PC-9 (cell line): ENCODE results near the gene HTR1B. TPM values are rescaled to one million over a fixed set of nuclear protein-coding genes. Genes with fewer than 3 reads are reported as not detected.

ENCODE experiments used
- BruUV-seq: library from RNA; stranded (reverse); fragments of 400-500 nt; replicated peaks from 2 replicates; lab custom pipeline; 2021; lab: Mats Ljungman, UMichigan
- CTCF ChIA-PET: fragments of 300-600 bp; sonication (Branson Sonifier 250); formaldehyde crosslinking; loops from one replicate; lab custom pipeline; 2022; ENCODE audit warnings: antibody characterized with exemption; lab: Charles Lee
- POLR2A ChIA-PET: fragments of 300-600 bp; sonication (Branson Sonifier 250); formaldehyde crosslinking; loops from one replicate; lab custom pipeline; 2022; ENCODE audit warnings: antibody characterized with exemption; ENCODE audit not compliant: unreplicated experiment; lab: Charles Lee
- DNase-seq, 2 experiments: peaks; one replicate each; pipeline versions ENCODE4 v3.0.0 to v3.0.0-alpha.2; 2015 to 2022; ENCODE audit warnings: mixed read lengths in 1 of 2
- H2AFZ ChIP-seq: fragments of 200-600 bp; sonication (generic); 2 replicates; pipeline ENCODE4 v1.8.1; 2017; ENCODE audit warnings: antibody characterized with exemption
- H3F3A ChIP-seq: fragments of 200-600 bp; sonication (generic); 2 replicates; pipeline ENCODE4 v1.8.1; 2017; ENCODE audit warnings: antibody characterized with exemption, mild to moderate bottlenecking, low read depth; ENCODE audit not compliant: insufficient read depth
- H3K27ac ChIP-seq: fragments of 200-600 bp; sonication (generic); 2 replicates; pipeline ENCODE4 v1.6.1; 2016; ENCODE audit warnings: mixed run types
- H3K27me3 ChIP-seq: fragments of 200-600 bp; sonication (generic); 2 replicates; pipeline ENCODE4 v1.6.1; 2016; ENCODE audit warnings: low read depth, mixed run types; ENCODE audit not compliant: insufficient read depth
- H3K36me3 ChIP-seq: fragments of 200-600 bp; sonication (generic); 2 replicates; pipeline ENCODE4 v1.6.1; 2016; ENCODE audit warnings: low read depth, mixed run types
- H3K4me1 ChIP-seq: fragments of 200-600 bp; sonication (generic); replicated peaks from 2 replicates; pipeline ENCODE4 v1.6.1; 2016; ENCODE audit warnings: mixed run types; ENCODE audit not compliant: insufficient read depth
- H3K4me2 ChIP-seq: fragments of 200-600 bp; sonication (generic); 2 replicates; pipeline ENCODE4 v1.6.1; 2017; ENCODE audit warnings: mixed run types
- H3K4me3 ChIP-seq: fragments of 200-600 bp; sonication (generic); 2 replicates; pipeline ENCODE4 v1.6.1; 2016; ENCODE audit warnings: mixed run types
- H3K79me2 ChIP-seq: fragments of 200-600 bp; sonication (generic); 2 replicates; pipeline ENCODE4 v1.6.1; 2017; ENCODE audit warnings: low read depth, mixed run types
- H3K9me2 ChIP-seq: fragments of 200-600 bp; sonication (generic); 2 replicates; pipeline ENCODE4 v1.8.1; 2017; ENCODE audit warnings: mild to moderate bottlenecking; ENCODE audit not compliant: insufficient read depth
- H3K9me3 ChIP-seq: fragments of 200-600 bp; sonication (generic); 2 replicates; pipeline ENCODE4 v1.8.1; 2016; ENCODE audit warnings: low read depth; ENCODE audit not compliant: insufficient read depth
- H4K20me1 ChIP-seq: fragments of 200-600 bp; sonication (generic); 2 replicates; pipeline ENCODE4 v1.8.1; 2017; ENCODE audit not compliant: insufficient read depth
- CTCF ChIP-seq: fragments of 200-600 bp; sonication (generic); conservative IDR thresholded peaks from 2 replicates; pipeline ENCODE4 v1.6.1; 2017; ENCODE audit warnings: mixed run types, antibody characterized with exemption, mild to moderate bottlenecking, moderate library complexity
- EZH2 ChIP-seq: fragments of 200-600 bp; sonication (generic); IDR thresholded peaks from 2 replicates; pipeline ENCODE4 v1.8.0; 2017; ENCODE audit warnings: antibody characterized with exemption, low read depth
- intact Hi-C: fragments of 100-400 bp; cut with micrococcal nuclease; formaldehyde crosslinking; loops from one replicate; pipeline ENCODE4 v1.10.0; 2022; ENCODE audit not compliant: unreplicated experiment
- total RNA-seq: library from RNA; stranded (reverse); gene quantifications from 2 replicates; pipeline ENCODE4 v1.2.3, GENCODE V29; 2021

Gene HTR1B
- total RNA-seq, 1 experiment from 2014 or later, result not detected

- DNase-seq, result no peak
- ChIA-PET POLR2A (no interaction called here), CTCF (no interaction called here)
Observed at GRCh38 chr6:77502981-77503380, 39.7 kb upstream of the HTR1B start.

GRCh38 chr6:77492530-77492929 lies 29.2 kb upstream of the HTR1B start:
- POLR2A ChIA-PET, result no interaction called here

More at GRCh38 chr6:77502981-77503380, 39.7 kb upstream of the HTR1B start:
- no peaks in the 10 kb centered on the region for H3K27me3 ChIP-seq
- no peak overlapping the region for H2AFZ ChIP-seq
- intact Hi-C loops, result no loop called here
- no peaks in the 10 kb centered on the region for H3F3A ChIP-seq
- no peak overlapping the region for H3K4me2 ChIP-seq
- no peak overlapping the region for H3K4me3 ChIP-seq
- H4K20me1 ChIP-seq, result no peaks in the 10 kb centered on the region
- TF ChIP-seq CTCF, result no peak
- TF ChIP-seq EZH2, result no peak
- no peaks in the 10 kb centered on the region for H3K79me2 ChIP-seq
- no TSS peak for BruUV-seq
- H3K9me3 ChIP-seq, result no peaks in the 10 kb centered on the region
- no peak overlapping the region for H3K27ac ChIP-seq
- H3K36me3 ChIP-seq, result no peaks in the 10 kb centered on the region
- no peaks in the 10 kb centered on the region for H3K9me2 ChIP-seq
- H3K4me1 ChIP-seq, result no peaks in the 10 kb centered on the region

GRCh38 chr6:77487808-77488425 lies 24.6 kb upstream of the HTR1B start:
- Histone ChIP-seq H3K4me3 (no peak overlapping the region), H3K27ac (no peak overlapping the region), H3K27me3 (no peaks in the 10 kb centered on the region), H3K4me1 (no peaks in the 10 kb centered on the region), H3F3A (no peaks in the 10 kb centered on the region), H4K20me1 (no peaks in the 10 kb centered on the region), H3K4me2 (no peak overlapping the region), H3K36me3 (no peaks in the 10 kb centered on the region), H3K9me3 (no peaks in the 10 kb centered on the region), H3K9me2 (no peaks in the 10 kb centered on the region), H2AFZ (no peak overlapping the region), H3K79me2 (no peaks in the 10 kb centered on the region)
- ChIA-PET POLR2A (no interaction called here), CTCF (no interaction called here)
- no peak for DNase-seq
- no TSS peak for BruUV-seq
- intact Hi-C loops, result no loop called here
- TF ChIP-seq EZH2 (no peak), CTCF (no peak)

More at GRCh38 chr6:77492530-77492929, 29.2 kb upstream of the HTR1B start:
- H4K20me1 ChIP-seq, result no peaks in the 10 kb centered on the region
- H3K27me3 ChIP-seq, result no peaks in the 10 kb centered on the region
- H3K4me2 ChIP-seq, result no peak overlapping the region
- H3K79me2 ChIP-seq, result no peaks in the 10 kb centered on the region
- CTCF ChIA-PET, result no interaction called here
- no peak overlapping the region for H3K27ac ChIP-seq
- intact Hi-C loops, result no loop called here
- no peaks in the 10 kb centered on the region for H3F3A ChIP-seq
- no peak overlapping the region for H3K4me3 ChIP-seq
- no peaks in the 10 kb centered on the region for H3K36me3 ChIP-seq
- no peak overlapping the region for H2AFZ ChIP-seq
- no peaks in the 10 kb centered on the region for H3K9me2 ChIP-seq
- TF ChIP-seq EZH2, result no peak
- TF ChIP-seq CTCF, result no peak
- no peaks in the 10 kb centered on the region for H3K9me3 ChIP-seq
- no peak for DNase-seq
- H3K4me1 ChIP-seq, result no peaks in the 10 kb centered on the region
- BruUV-seq, result no TSS peak
